ENCODE results near the gene S100A13.

The S100A13 gene

GRCh38 chr1:153627715-153628626 is 666 bp upstream of the S100A13 start, which contains the start of gene S100A1:
Gene S100A1, plus strand, starts transcription at chr1:153628434. Its CDS starts 2,088 bp downstream, at chr1:153630522.
- peak; percentile 46 for ATAC-seq
- TF ChIP-seq ZNF70 (CRISPR knock-in tag; IDR thresholded peaks at IDR 0.05) (no peak), ZC3H10 (CRISPR knock-in tag; IDR thresholded peaks at IDR 0.05) (no peak), BACH2 (CRISPR knock-in tag; IDR thresholded peaks at IDR 0.05; ENCODE audit: borderline replicate concordance) (no peak), CREB5 (CRISPR knock-in tag; IDR thresholded peaks at IDR 0.05; ENCODE audit: low read depth) (no peak), RARB (CRISPR knock-in tag; IDR thresholded peaks at IDR 0.05) (no peak), CSDC2 (CRISPR knock-in tag; IDR thresholded peaks at IDR 0.05) (no peak), ZNF565 (CRISPR knock-in tag; conservative IDR thresholded peaks at IDR 0.05; ENCODE audit: low read depth) (no peak), ZNF8 (CRISPR knock-in tag; IDR thresholded peaks at IDR 0.05) (no peak), OSR1 (CRISPR knock-in tag; IDR thresholded peaks at IDR 0.05) (no peak), SNAI2 (CRISPR knock-in tag; IDR thresholded peaks at IDR 0.05) (no peak), TSHZ2 (CRISPR knock-in tag; IDR thresholded peaks at IDR 0.05) (no peak), TCF4 (CRISPR knock-in tag; IDR thresholded peaks at IDR 0.05; ENCODE audit: borderline replicate concordance) (no peak), TOX (CRISPR knock-in tag; IDR thresholded peaks at IDR 0.05; ENCODE audit: borderline replicate concordance) (no peak), ISL1 (CRISPR knock-in tag; IDR thresholded peaks at IDR 0.05) (no peak), ARNTL (CRISPR knock-in tag; IDR thresholded peaks at IDR 0.05; ENCODE audit: borderline replicate concordance, low read depth) (no peak), ZFP3 (CRISPR knock-in tag; IDR thresholded peaks at IDR 0.05) (no peak)
- TF ChIP-seq, protein P1, sequence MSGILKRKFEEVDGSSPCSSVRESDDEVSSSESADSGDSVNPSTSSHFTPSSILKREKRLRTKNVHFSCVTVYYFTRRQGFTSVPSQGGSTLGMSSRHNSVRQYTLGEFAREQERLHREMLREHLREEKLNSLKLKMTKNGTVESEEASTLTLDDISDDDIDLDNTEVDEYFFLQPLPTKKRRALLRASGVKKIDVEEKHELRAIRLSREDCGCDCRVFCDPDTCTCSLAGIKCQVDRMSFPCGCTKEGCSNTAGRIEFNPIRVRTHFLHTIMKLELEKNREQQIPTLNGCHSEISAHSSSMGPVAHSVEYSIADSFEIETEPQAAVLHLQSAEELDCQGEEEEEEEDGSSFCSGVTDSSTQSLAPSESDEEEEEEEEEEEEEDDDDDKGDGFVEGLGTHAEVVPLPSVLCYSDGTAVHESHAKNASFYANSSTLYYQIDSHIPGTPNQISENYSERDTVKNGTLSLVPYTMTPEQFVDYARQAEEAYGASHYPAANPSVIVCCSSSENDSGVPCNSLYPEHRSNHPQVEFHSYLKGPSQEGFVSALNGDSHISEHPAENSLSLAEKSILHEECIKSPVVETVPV (CRISPR knock-in tag; IDR thresholded peaks at IDR 0.05): no peak
- TF ChIP-seq, protein P2, sequence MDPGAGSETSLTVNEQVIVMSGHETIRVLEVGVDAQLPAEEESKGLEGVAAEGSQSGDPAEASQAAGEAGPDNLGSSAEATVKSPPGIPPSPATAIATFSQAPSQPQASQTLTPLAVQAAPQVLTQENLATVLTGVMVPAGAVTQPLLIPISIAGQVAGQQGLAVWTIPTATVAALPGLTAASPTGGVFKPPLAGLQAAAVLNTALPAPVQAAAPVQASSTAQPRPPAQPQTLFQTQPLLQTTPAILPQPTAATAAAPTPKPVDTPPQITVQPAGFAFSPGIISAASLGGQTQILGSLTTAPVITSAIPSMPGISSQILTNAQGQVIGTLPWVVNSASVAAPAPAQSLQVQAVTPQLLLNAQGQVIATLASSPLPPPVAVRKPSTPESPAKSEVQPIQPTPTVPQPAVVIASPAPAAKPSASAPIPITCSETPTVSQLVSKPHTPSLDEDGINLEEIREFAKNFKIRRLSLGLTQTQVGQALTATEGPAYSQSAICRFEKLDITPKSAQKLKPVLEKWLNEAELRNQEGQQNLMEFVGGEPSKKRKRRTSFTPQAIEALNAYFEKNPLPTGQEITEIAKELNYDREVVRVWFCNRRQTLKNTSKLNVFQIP (CRISPR knock-in tag; IDR thresholded peaks at IDR 0.05; ENCODE audit: borderline replicate concordance, low read depth): no peak
- TF ChIP-seq, protein P3, sequence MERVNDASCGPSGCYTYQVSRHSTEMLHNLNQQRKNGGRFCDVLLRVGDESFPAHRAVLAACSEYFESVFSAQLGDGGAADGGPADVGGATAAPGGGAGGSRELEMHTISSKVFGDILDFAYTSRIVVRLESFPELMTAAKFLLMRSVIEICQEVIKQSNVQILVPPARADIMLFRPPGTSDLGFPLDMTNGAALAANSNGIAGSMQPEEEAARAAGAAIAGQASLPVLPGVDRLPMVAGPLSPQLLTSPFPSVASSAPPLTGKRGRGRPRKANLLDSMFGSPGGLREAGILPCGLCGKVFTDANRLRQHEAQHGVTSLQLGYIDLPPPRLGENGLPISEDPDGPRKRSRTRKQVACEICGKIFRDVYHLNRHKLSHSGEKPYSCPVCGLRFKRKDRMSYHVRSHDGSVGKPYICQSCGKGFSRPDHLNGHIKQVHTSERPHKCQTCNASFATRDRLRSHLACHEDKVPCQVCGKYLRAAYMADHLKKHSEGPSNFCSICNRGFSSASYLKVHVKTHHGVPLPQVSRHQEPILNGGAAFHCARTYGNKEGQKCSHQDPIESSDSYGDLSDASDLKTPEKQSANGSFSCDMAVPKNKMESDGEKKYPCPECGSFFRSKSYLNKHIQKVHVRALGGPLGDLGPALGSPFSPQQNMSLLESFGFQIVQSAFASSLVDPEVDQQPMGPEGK (CRISPR knock-in tag; IDR thresholded peaks at IDR 0.05; ENCODE audit: borderline replicate concordance): no peak

- ATAC-seq: no peak
- TF ChIP-seq TOX (CRISPR knock-in tag; IDR thresholded peaks at IDR 0.05; ENCODE audit: borderline replicate concordance): no peak
Observed at GRCh38 chr1:153626477-153626903, 815 bp downstream of the S100A13 start.

DNA sequence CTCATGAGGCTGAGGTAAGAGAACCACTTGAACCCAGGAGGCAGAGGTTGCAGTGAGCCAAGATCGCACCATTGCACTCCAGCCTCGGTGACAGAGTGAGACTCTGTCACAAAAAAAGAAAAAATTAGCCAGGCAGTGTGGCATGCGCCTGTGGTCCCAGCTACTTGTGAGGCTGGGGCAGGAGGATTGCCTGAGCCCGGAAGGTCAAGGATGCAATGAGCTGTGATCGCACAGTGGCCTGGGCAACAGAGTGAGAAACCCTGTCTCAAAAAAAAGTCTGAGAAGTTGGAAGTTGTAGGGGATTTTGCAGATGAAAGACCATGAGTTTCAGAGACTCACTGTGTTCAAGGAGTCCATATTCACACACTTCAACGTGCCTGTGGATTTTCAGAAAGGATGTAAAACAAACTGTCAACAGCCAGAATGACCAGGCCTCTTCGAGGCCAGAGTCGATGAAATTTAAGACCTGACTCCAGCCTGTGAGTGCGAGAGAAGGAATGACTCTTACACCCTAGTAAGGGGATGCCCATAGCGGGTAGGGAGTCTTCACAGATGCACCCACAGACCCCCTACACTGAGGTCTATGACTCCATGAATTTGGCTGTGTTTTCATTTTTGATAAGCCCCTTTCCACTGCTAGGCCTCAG is 2.2 kb downstream of the S100A13 start:
- no peak for ATAC-seq
- TF ChIP-seq TCF4 (CRISPR knock-in tag; IDR thresholded peaks at IDR 0.05; ENCODE audit: borderline replicate concordance) (no peak), RARB (CRISPR knock-in tag; IDR thresholded peaks at IDR 0.05) (no peak), ZNF565 (CRISPR knock-in tag; conservative IDR thresholded peaks at IDR 0.05; ENCODE audit: low read depth) (no peak), SNAI2 (CRISPR knock-in tag; IDR thresholded peaks at IDR 0.05) (no peak), BACH2 (CRISPR knock-in tag; IDR thresholded peaks at IDR 0.05; ENCODE audit: borderline replicate concordance) (no peak), ZNF70 (CRISPR knock-in tag; IDR thresholded peaks at IDR 0.05) (no peak), CSDC2 (CRISPR knock-in tag; IDR thresholded peaks at IDR 0.05) (no peak), TOX (CRISPR knock-in tag; IDR thresholded peaks at IDR 0.05; ENCODE audit: borderline replicate concordance) (no peak), PPARA (CRISPR knock-in tag; IDR thresholded peaks at IDR 0.05; ENCODE audit: borderline replicate concordance) (no peak), ZFP3 (CRISPR knock-in tag; IDR thresholded peaks at IDR 0.05) (no peak), ARNTL (CRISPR knock-in tag; IDR thresholded peaks at IDR 0.05; ENCODE audit: borderline replicate concordance, low read depth) (no peak), ZFP30 (CRISPR knock-in tag; IDR thresholded peaks at IDR 0.05) (no peak), GLIS3 (CRISPR knock-in tag; IDR thresholded peaks at IDR 0.05) (no peak), ISL1 (CRISPR knock-in tag; IDR thresholded peaks at IDR 0.05) (no peak), OSR1 (CRISPR knock-in tag; IDR thresholded peaks at IDR 0.05) (no peak)
- TF ChIP-seq, protein P1 (CRISPR knock-in tag; IDR thresholded peaks at IDR 0.05): no peak
